RWPE2 (cell line): ENCODE results near the gene ATXN7L3B.
"Not testable (repeated sequence)": the region's sequence is repeated elsewhere in the genome, so short reads cannot be mapped to it uniquely, and the experiment has no call there.

Experiments used
- ATAC-seq: fragments of 200-7000 bp; cut with Tn5 transposase; 3 replicates; pipeline ENCODE4 v1.9.1; 2021; ENCODE audit warnings: low read depth
- DNase-seq: peaks from one replicate; pipeline ENCODE4 v3.0.0-alpha.2; 2020; ENCODE audit warnings: low spot score
- H3K27ac ChIP-seq: fragments of 450-650 bp; 2 replicates; pipeline ENCODE4 v1.5.1; 2017; ENCODE audit warnings: mild to moderate bottlenecking; ENCODE audit not compliant: poor library complexity, severe bottlenecking
- H3K27me3 ChIP-seq: fragments of 250-450 bp; sonication (Bioruptor Pico); 2 replicates; pipeline ENCODE4 v1.5.1; 2021; ENCODE audit warnings: mild to moderate bottlenecking, moderate library complexity; ENCODE audit not compliant: insufficient read depth, poor library complexity, severe bottlenecking
- H3K36me3 ChIP-seq: fragments of 250-450 bp; sonication (Bioruptor Pico); 2 replicates; pipeline ENCODE4 v1.5.1; 2020; ENCODE audit warnings: low read depth, mild to moderate bottlenecking, moderate library complexity
- H3K4me1 ChIP-seq: fragments of 250-450 bp; sonication (Bioruptor Pico); 2 replicates; pipeline ENCODE4 v1.5.1; 2021; ENCODE audit warnings: mild to moderate bottlenecking, moderate library complexity; ENCODE audit not compliant: insufficient read depth, poor library complexity, severe bottlenecking
- H3K4me3 ChIP-seq: fragments of 250-450 bp; sonication (Bioruptor Pico); 2 replicates; pipeline ENCODE4 v1.5.1; 2021; ENCODE audit warnings: mild to moderate bottlenecking, moderate library complexity; ENCODE audit not compliant: severe bottlenecking
- H3K9me3 ChIP-seq: fragments of 250-450 bp; sonication (Bioruptor Pico); 2 replicates; pipeline ENCODE4 v1.5.1; 2021; ENCODE audit warnings: mild to moderate bottlenecking, moderate library complexity; ENCODE audit not compliant: severe bottlenecking
- CTCF ChIP-seq: fragments of 450-650 bp; IDR thresholded peaks from one replicate; pipeline ENCODE4 v1.5.1; 2017; ENCODE audit warnings: mild to moderate bottlenecking, moderate library complexity; ENCODE audit not compliant: poor library complexity, severe bottlenecking

ATXN7L3B gene

GRCh38 chr12:74491374-74491773, 46.3 kb upstream of the ATXN7L3B start:
- no peak for ATAC-seq
- Histone ChIP-seq H3K36me3 (no peaks in the 10 kb centered on the region), H3K27ac (no peak overlapping the region), H3K4me1 (no peaks in the 10 kb centered on the region), H3K9me3 (no peaks in the 10 kb centered on the region), H3K4me3 (no peak overlapping the region), H3K27me3 (peaks cover 3% of the 10 kb centered on the region)
- TF ChIP-seq CTCF: no peak
- no peak for DNase-seq

DNA sequence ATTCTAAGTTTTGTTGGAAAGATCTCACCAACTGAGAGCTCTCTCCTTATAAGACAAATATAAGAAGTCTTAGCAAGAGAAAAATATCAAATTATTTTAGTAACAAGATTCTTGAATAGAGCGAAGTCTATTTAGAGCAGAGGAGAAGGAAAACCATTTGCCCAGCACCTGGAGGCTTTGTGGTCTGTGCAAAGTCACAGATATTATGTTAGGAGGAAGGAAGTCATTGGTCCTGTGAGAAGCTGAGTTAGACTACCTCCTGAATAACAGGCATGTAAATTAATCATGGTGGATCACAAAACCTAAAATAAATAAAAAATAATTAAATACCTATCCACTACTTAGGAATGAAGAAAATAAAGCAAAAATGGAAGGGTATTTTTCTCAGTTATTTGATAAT, 38.4 kb upstream of the ATXN7L3B start:
- ATAC-seq (no peak), DNase-seq (no peak)
- Histone ChIP-seq H3K36me3 (no peaks in the 10 kb centered on the region), H3K4me1 (no peaks in the 10 kb centered on the region), H3K4me3 (no peak overlapping the region), H3K27me3 (no peaks in the 10 kb centered on the region), H3K9me3 (no peaks in the 10 kb centered on the region), H3K27ac (no peak overlapping the region)
- no peak for TF ChIP-seq CTCF

GRCh38 chr12:74508873-74509657, 28.6 kb upstream of the ATXN7L3B start:
- DNase-seq, H3K4me3 ChIP-seq, H3K27me3 ChIP-seq, H3K27ac ChIP-seq, H3K9me3 ChIP-seq, H3K4me1 ChIP-seq, H3K36me3 ChIP-seq, ATAC-seq: not testable (repeated sequence)

- H3K36me3 ChIP-seq: no peaks in the 10 kb centered on the region
- H3K9me3 ChIP-seq: no peaks in the 10 kb centered on the region
- no peaks in the 10 kb centered on the region for H3K27me3 ChIP-seq
- DNase-seq (no peak), ATAC-seq (no peak)
- H3K4me1 ChIP-seq: no peaks in the 10 kb centered on the region
- no peak overlapping the region for H3K4me3 ChIP-seq
- H3K27ac ChIP-seq: no peak overlapping the region
- no peak for TF ChIP-seq CTCF
These were observed 27.7 kb upstream of the ATXN7L3B start for GRCh38 chr12:74509886-74510285.

DNA sequence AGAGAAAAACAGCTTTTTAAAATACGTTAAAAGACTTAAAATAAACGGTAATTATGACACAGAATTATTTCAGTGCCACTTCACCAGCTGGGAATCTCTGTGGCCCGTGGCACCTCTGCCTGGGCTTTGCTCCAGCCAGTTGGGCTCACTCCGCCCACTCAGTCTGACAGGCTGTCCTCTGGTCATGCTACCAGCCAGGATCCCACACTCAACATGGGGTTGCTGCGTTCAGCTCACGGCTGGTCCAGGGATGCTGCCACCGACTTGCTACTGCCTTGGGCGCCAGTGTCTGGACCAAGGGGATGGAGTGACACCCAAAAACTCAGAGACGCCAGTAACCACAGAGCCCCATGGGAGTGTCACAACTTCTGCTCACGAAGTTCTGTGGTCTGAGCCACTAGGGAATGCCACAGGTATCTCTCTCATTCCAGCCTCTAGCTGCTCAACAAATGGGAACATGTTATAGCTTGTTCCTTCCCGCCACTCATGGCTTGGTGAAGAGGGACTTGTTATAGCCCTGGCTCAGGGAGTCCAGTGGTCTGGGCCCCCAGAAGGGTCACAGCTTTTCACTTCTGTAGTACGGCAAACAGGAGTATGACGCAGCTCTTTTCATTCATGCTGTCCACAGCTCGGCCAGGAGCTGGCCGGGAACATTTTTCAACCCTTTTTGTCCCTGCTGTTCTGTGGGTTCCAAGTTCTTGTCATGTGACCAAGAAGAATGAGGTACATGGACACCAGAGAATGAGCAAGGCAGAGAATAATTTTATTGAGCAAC, 23.4 kb upstream of the ATXN7L3B start:
- H3K27me3 ChIP-seq: no peaks in the 10 kb centered on the region
- ATAC-seq: no peak
- H3K4me3 ChIP-seq: no peak overlapping the region
- TF ChIP-seq CTCF: no peak
- H3K36me3 ChIP-seq: no peaks in the 10 kb centered on the region
- no peaks in the 10 kb centered on the region for H3K9me3 ChIP-seq
- no peak overlapping the region for H3K27ac ChIP-seq
- H3K4me1 ChIP-seq: no peaks in the 10 kb centered on the region
- DNase-seq: no peak
